ENCODE measurements around the gene KDM1A.

Gene KDM1A

DNA sequence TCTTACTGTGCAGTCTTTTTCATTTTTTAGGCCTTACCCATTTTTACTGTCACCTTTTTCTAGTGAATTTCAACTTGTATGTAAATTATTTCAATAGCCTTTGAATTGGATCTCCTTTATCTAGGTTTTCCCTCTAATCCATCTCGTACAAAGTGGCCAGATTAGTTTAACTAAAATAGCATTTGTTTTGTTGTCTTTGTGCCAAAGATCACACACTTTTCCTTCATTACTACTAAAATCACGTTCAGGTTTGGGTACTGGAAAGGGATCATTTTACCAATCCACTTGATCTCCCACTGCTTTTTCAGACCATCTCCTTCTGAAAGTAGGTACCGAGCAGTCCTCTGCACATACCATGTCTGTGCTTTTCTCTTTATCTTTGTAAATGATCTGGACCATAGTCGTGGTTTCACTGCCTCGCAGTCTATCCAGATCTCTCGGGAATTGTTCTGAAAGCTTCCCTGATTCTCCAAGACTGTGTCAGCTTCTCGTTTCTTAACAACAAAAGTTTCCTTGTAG is 20.1 kb downstream of the KDM1A start (continued):
- TF ChIP-seq ZNF610 (tag by site-specific recombination; IDR thresholded peaks at IDR 0.05; ENCODE audit: borderline replicate concordance) = no peak
- TF ChIP-seq KLF16 (tag by site-specific recombination; IDR thresholded peaks at IDR 0.05) = no peak
- TF ChIP-seq SCRT2 (tag by site-specific recombination; IDR thresholded peaks at IDR 0.05) = no peak
- TF ChIP-seq, protein P1, sequence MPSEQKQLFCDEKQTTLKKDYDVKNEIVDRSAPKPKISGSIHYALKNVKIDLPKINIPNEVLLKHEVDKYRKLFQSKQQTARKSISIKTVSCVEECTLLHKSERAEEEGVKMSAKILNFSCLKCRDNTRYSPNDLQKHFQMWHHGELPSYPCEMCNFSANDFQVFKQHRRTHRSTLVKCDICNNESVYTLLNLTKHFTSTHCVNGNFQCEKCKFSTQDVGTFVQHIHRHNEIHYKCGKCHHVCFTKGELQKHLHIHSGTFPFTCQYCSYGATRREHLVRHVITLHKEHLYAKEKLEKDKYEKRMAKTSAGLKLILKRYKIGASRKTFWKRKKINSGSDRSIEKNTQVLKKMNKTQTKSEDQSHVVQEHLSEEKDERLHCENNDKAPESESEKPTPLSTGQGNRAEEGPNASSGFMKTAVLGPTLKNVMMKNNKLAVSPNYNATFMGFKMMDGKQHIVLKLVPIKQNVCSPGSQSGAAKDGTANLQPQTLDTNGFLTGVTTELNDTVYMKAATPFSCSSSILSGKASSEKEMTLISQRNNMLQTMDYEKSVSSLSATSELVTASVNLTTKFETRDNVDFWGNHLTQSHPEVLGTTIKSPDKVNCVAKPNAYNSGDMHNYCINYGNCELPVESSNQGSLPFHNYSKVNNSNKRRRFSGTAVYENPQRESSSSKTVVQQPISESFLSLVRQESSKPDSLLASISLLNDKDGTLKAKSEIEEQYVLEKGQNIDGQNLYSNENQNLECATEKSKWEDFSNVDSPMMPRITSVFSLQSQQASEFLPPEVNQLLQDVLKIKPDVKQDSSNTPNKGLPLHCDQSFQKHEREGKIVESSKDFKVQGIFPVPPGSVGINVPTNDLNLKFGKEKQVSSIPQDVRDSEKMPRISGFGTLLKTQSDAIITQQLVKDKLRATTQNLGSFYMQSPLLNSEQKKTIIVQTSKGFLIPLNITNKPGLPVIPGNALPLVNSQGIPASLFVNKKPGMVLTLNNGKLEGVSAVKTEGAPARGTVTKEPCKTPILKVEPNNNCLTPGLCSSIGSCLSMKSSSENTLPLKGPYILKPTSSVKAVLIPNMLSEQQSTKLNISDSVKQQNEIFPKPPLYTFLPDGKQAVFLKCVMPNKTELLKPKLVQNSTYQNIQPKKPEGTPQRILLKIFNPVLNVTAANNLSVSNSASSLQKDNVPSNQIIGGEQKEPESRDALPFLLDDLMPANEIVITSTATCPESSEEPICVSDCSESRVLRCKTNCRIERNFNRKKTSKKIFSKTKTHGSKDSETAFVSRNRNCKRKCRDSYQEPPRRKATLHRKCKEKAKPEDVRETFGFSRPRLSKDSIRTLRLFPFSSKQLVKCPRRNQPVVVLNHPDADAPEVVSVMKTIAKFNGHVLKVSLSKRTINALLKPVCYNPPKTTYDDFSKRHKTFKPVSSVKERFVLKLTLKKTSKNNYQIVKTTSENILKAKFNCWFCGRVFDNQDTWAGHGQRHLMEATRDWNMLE (tag by site-specific recombination; conservative IDR thresholded peaks at IDR 0.05; ENCODE audit: low read depth) = no peak
- peak; percentile 26; the same call in 1 of the 2 replicates for TF ChIP-seq PRDM1 (tag by site-specific recombination; IDR thresholded peaks at IDR 0.05)
- no peak; the same call in 1 of the 2 replicates for TF ChIP-seq IKZF3 (tag by site-specific recombination; IDR thresholded peaks at IDR 0.05)
- TF ChIP-seq, protein P2, sequence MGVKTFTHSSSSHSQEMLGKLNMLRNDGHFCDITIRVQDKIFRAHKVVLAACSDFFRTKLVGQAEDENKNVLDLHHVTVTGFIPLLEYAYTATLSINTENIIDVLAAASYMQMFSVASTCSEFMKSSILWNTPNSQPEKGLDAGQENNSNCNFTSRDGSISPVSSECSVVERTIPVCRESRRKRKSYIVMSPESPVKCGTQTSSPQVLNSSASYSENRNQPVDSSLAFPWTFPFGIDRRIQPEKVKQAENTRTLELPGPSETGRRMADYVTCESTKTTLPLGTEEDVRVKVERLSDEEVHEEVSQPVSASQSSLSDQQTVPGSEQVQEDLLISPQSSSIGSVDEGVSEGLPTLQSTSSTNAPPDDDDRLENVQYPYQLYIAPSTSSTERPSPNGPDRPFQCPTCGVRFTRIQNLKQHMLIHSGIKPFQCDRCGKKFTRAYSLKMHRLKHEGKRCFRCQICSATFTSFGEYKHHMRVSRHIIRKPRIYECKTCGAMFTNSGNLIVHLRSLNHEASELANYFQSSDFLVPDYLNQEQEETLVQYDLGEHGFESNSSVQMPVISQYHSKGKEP (tag by site-specific recombination; IDR thresholded peaks at IDR 0.05) = no peak
- 0 out of 2 replicates have a peak, but pooled peaks have one; percentile 25 for TF ChIP-seq ZNF366 (tag by site-specific recombination; conservative IDR thresholded peaks at IDR 0.05)
- TF ChIP-seq ZNF561 (tag by site-specific recombination; IDR thresholded peaks at IDR 0.05; ENCODE audit: borderline replicate concordance) = 0 out of 2 replicates have a peak, but pooled peaks have one; percentile 35
- TF ChIP-seq ZNF112 (tag by site-specific recombination; IDR thresholded peaks at IDR 0.05) = no peak
- TF ChIP-seq BCL11B (tag by site-specific recombination; IDR thresholded peaks at IDR 0.05; ENCODE audit: low read depth) = no peak; the same call in 1 of the 2 replicates
- no peak for TF ChIP-seq ZFP3 (tag by site-specific recombination; IDR thresholded peaks at IDR 0.05; ENCODE audit: low read depth)
- TF ChIP-seq, protein P3, sequence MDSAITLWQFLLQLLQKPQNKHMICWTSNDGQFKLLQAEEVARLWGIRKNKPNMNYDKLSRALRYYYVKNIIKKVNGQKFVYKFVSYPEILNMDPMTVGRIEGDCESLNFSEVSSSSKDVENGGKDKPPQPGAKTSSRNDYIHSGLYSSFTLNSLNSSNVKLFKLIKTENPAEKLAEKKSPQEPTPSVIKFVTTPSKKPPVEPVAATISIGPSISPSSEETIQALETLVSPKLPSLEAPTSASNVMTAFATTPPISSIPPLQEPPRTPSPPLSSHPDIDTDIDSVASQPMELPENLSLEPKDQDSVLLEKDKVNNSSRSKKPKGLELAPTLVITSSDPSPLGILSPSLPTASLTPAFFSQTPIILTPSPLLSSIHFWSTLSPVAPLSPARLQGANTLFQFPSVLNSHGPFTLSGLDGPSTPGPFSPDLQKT (IDR thresholded peaks at IDR 0.05; ENCODE audit: borderline replicate concordance, low read depth, low read length) = no peak
- 0 out of 2 replicates have a peak, but pooled peaks have one; percentile 24 for TF ChIP-seq TCF7L2 (IDR thresholded peaks at IDR 0.05; ENCODE audit: borderline replicate concordance, low read depth, low read length)
- TF ChIP-seq, protein P4, sequence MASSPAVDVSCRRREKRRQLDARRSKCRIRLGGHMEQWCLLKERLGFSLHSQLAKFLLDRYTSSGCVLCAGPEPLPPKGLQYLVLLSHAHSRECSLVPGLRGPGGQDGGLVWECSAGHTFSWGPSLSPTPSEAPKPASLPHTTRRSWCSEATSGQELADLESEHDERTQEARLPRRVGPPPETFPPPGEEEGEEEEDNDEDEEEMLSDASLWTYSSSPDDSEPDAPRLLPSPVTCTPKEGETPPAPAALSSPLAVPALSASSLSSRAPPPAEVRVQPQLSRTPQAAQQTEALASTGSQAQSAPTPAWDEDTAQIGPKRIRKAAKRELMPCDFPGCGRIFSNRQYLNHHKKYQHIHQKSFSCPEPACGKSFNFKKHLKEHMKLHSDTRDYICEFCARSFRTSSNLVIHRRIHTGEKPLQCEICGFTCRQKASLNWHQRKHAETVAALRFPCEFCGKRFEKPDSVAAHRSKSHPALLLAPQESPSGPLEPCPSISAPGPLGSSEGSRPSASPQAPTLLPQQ (tag by site-specific recombination; IDR thresholded peaks at IDR 0.05) = no peak; the same call in 1 of the 2 replicates
- TF ChIP-seq REPIN1 (tag by site-specific recombination; IDR thresholded peaks at IDR 0.05; ENCODE audit: low read depth) = no peak
- TF ChIP-seq, protein P5, sequence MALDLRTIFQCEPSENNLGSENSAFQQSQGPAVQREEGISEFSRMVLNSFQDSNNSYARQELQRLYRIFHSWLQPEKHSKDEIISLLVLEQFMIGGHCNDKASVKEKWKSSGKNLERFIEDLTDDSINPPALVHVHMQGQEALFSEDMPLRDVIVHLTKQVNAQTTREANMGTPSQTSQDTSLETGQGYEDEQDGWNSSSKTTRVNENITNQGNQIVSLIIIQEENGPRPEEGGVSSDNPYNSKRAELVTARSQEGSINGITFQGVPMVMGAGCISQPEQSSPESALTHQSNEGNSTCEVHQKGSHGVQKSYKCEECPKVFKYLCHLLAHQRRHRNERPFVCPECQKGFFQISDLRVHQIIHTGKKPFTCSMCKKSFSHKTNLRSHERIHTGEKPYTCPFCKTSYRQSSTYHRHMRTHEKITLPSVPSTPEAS (tag by site-specific recombination; IDR thresholded peaks at IDR 0.05) = no peak
- TF ChIP-seq, protein P6, sequence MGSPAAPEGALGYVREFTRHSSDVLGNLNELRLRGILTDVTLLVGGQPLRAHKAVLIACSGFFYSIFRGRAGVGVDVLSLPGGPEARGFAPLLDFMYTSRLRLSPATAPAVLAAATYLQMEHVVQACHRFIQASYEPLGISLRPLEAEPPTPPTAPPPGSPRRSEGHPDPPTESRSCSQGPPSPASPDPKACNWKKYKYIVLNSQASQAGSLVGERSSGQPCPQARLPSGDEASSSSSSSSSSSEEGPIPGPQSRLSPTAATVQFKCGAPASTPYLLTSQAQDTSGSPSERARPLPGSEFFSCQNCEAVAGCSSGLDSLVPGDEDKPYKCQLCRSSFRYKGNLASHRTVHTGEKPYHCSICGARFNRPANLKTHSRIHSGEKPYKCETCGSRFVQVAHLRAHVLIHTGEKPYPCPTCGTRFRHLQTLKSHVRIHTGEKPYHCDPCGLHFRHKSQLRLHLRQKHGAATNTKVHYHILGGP (tag by site-specific recombination; IDR thresholded peaks at IDR 0.05) = no peak
- no peak for TF ChIP-seq ZBTB21 (tag by site-specific recombination; IDR thresholded peaks at IDR 0.05)
- TF ChIP-seq ZNF416 (tag by site-specific recombination; IDR thresholded peaks at IDR 0.05) = no peak
- no peak for TF ChIP-seq YY2 (tag by site-specific recombination; IDR thresholded peaks at IDR 0.05)
- TF ChIP-seq, protein P7, sequence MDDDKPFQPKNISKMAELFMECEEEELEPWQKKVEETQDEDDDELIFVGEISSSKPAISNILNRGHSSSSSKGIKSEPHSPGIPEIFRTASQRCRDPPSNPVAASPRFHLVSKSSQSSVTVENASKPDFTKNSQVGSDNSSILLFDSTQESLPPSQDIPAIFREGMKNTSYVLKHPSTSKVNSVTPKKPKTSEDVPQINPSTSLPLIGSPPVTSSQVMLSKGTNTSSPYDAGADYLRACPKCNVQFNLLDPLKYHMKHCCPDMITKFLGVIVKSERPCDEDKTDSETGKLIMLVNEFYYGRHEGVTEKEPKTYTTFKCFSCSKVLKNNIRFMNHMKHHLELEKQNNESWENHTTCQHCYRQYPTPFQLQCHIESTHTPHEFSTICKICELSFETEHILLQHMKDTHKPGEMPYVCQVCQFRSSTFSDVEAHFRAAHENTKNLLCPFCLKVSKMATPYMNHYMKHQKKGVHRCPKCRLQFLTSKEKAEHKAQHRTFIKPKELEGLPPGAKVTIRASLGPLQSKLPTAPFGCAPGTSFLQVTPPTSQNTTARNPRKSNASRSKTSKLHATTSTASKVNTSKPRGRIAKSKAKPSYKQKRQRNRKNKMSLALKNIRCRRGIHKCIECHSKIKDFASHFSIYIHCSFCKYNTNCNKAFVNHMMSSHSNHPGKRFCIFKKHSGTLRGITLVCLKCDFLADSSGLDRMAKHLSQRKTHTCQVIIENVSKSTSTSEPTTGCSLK (tag by site-specific recombination; IDR thresholded peaks at IDR 0.05) = no peak
- 0 out of 2 replicates have a peak, but pooled peaks have one; percentile 35 for TF ChIP-seq ZNF24 (tag by site-specific recombination; IDR thresholded peaks at IDR 0.05)
- no peak for TF ChIP-seq KLF1 (tag by site-specific recombination; IDR thresholded peaks at IDR 0.05)
- no peak for TF ChIP-seq ZNF654 (tag by site-specific recombination; IDR thresholded peaks at IDR 0.05; ENCODE audit: low read depth)

Measured in HEK293 (cell line).